NB4 (cell line): ENCODE data around the gene PITX1.

Source experiments
- DNase-seq: peaks from one replicate; pipeline ENCODE4 v3.0.0; 2010; ENCODE audit warnings: low read depth
- H3K4me3 ChIP-seq: one replicate; pipeline ENCODE4 v1.5.1; 2011; ENCODE audit warnings: mild to moderate bottlenecking, low read depth, low read length, moderate library complexity
- MYC ChIP-seq: IDR thresholded peaks from 2 replicates; pipeline ENCODE4 v1.6.1; 2011; ENCODE audit warnings: low read depth, low read length
- POLR2A ChIP-seq: IDR thresholded peaks from 2 replicates; pipeline ENCODE4 v1.6.1; 2011; ENCODE audit warnings: mild to moderate bottlenecking; ENCODE audit not compliant: insufficient read length; ENCODE audit errors: extremely low read depth
- TF ChIP-seq, protein P1 (sequence below): IDR thresholded peaks from one replicate; pipeline ENCODE4 v1.5.1; 2012; ENCODE audit warnings: low read depth, low read length
- TF ChIP-seq, protein P2 (sequence below): IDR thresholded peaks from 2 replicates; pipeline ENCODE4 v1.6.1; 2011; ENCODE audit warnings: low read depth, low read length

The PITX1 gene

DNA sequence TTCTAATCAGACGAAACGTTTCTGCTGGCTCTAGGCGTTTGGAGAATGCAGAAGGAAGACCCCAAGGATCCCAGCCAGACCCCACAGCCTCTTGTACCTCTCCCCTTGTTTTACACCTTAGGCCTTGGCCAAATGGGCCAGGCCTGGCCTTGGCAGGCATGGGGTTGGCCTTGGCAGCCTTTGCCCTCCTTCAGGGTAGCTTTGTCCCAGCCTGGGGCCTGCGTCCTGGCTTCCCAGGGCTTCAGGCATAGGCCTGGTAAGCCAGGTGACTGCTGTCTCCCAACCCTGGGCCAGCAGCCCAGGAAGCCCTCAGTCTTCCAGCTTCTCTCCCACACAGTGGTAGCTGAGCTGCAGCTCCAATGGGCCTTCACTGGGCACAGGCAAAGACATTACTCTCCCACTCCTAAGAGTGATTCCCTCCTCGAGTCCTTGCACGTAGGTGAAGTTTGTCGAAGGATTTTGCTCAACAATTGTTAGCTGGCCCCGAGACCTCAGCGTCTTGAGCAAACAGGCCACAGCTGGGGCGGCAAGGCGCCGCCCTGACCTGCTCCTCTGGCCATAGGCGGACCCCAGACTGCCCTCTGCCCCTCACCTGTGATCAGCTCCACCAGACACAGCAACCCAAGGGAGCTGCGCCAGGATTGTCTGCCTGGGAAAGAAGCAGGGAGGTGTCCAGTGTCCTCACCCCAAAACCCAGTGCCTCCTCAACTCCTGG lies 1.1 kb upstream of the PITX1 start:
- no peak overlapping the region for H3K4me3 ChIP-seq
- TF ChIP-seq, protein P1, sequence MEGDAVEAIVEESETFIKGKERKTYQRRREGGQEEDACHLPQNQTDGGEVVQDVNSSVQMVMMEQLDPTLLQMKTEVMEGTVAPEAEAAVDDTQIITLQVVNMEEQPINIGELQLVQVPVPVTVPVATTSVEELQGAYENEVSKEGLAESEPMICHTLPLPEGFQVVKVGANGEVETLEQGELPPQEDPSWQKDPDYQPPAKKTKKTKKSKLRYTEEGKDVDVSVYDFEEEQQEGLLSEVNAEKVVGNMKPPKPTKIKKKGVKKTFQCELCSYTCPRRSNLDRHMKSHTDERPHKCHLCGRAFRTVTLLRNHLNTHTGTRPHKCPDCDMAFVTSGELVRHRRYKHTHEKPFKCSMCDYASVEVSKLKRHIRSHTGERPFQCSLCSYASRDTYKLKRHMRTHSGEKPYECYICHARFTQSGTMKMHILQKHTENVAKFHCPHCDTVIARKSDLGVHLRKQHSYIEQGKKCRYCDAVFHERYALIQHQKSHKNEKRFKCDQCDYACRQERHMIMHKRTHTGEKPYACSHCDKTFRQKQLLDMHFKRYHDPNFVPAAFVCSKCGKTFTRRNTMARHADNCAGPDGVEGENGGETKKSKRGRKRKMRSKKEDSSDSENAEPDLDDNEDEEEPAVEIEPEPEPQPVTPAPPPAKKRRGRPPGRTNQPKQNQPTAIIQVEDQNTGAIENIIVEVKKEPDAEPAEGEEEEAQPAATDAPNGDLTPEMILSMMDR: no peak
- TF ChIP-seq MYC (no peak), POLR2A (no peak)
- DNase-seq: no peak

DNA sequence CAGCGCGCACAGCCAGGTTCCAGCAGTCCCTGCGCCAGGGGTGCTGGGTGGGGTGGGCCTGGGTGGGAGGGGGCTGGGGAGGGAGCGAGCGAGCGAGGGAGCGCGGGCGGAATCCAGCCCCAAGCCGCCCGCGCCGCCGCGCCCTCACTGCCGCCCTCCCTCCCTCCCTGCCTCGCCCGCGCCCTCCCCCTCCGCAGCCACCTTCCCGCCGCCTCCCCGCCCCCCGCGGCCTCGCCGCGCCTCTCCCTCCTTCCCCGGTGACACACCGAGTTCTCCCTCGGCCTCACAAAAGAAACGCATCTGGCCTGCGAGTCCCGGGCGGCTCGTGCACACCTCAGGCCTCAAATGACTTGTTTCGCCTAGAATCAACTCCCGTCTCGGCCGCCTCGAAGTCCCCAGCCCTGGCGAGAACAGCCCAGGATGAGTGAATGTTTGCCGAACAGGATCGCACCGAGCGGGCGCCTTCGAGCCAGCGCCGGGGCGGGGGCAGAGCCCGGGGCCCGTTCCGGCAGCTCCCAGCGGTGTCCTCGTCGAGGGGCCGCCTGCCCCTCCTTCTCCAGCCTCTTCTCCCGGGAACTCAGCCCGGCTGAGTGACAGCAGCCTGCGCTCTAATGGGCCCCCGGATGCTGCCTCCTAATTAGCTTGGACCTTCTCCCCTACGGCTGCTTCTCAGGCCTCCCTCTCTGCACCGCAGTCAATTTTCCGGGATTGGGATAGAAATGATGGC lies 371 bp upstream of the PITX1 start:
- no peak overlapping the region for H3K4me3 ChIP-seq
- DNase-seq: peak; percentile 78
- TF ChIP-seq, protein P1: no peak
- TF ChIP-seq MYC: no peak
- TF ChIP-seq, protein P2, sequence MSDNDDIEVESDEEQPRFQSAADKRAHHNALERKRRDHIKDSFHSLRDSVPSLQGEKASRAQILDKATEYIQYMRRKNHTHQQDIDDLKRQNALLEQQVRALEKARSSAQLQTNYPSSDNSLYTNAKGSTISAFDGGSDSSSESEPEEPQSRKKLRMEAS: no peak
- TF ChIP-seq POLR2A: peak; percentile 1

DNA sequence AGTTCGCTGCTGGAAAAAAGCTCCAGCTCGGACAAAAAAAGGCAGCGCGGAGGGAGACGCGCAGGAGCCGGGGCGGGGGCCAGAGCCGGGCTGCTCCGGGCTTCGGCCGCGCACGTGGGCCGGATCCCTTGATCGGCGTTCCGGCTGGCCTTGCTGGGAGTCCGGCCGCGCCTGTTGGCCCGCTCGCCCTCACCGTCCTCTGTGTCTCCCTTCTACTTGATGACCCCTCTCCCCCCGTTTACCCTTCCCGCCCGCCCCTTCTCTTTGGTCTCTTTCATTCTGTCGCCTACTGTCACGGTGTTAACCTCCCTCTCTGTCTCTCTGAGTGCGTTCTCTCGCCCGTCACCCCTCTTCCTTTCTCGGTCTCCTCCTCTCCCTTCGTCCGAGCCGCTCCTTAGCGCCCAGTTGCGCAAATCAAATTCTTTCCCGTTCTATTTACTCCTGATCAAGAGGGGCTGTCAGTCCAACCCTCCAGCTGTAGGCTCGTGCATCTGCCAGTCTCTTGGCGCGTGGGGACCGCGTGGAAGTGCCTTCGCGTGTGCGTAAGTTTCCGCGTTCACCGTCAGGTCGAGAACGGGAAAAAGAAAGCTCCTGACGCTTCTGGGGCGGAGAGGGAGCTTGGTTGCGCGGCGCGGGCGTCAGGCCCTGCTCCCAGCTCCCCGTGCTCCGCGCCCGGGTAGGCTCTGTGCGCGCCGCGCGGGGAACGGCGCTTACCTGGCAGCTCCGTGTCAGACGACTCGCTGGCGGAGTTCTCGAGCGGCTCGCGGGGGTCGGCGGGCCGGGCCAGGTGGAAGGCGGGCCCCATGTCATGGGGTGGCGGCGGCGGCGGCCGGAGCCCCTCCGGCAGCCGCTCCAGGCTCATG lies 798 bp downstream of the PITX1 start:
- peak; percentile 73 for DNase-seq
- peak; percentile 75 for TF ChIP-seq MYC
- no peak for TF ChIP-seq POLR2A
- TF ChIP-seq, protein P2: peak; percentile 79
- TF ChIP-seq, protein P1: no peak
- H3K4me3 ChIP-seq: peak overlapping the region; percentile 80

DNA sequence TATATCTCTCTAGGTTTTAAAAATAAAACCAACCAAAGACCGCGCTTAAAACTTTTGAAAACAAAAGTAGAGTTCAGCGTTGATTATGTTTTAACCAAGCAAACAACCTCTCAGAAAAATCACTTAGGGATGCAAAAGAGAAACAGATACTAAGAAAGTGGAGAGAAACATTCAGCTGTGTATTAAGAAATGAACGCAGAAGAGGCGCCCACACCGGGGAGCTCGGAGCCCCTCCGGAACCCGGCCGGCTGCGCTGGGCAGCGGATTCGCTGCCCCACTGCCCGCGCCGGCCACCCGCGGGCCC lies 1.4 kb downstream of the PITX1 start:
- DNase-seq: no peak
- peak overlapping the region; percentile 80 for H3K4me3 ChIP-seq
- TF ChIP-seq POLR2A: no peak
- no peak for TF ChIP-seq MYC
- TF ChIP-seq, protein P1: no peak
- TF ChIP-seq, protein P2: no peak

DNA sequence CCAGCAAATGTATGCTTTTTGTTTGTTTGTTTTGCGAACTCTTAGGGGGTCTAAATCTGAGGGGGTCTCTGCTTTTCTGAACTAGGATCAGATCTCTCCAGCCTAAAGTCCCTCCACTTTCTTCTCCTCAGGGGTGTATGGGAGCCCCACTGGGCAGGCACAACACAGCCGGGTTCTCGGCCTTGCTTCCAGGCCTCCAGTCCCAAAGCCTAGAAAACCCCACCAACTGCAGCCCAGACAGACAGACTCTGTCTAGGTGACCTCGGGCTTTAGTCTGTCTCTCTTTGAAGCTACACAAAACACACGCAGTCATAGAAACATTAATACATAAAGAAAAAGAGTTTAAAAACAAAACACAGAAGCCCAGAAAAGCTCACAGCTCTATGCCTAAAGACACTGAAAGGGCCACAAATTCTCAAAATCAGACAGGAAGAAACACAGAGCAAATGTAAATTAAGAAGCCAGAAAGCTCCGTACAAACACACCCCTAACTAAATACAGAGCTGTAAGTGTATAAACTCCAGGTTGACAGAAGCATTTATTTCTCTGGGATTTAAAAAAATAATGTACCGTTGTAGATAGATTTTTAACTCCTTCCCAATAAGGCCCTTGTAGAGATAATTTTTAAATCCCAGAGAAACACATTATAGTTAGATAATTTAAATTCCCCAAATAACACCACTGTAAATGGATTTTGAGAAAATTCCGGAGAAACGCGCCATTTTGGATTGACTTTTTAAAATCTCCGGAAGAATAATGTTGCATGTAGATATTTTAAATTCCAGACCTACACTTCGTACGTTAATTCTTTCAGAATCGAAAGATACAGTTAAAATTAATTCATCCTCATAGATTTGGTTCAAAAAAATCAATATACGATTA lies 2.0 kb downstream of the PITX1 start:
- H3K4me3 ChIP-seq: peak overlapping the region; percentile 80
- no peak for DNase-seq
- TF ChIP-seq MYC (no peak), POLR2A (no peak)
- TF ChIP-seq, protein P2: no peak
- TF ChIP-seq, protein P1: no peak
